ENCODE measurements around the gene CD27. TPM values are rescaled to one million over a fixed set of nuclear protein-coding genes. Genes with fewer than 3 reads are reported as not detected.
A peak's percentile ranks its signal among the peaks of the same experiment; 100 is the strongest.
"Not testable (repeated sequence)": the region's sequence is repeated elsewhere in the genome, so short reads cannot be mapped to it uniquely, and the experiment has no call there.

CD27 gene
- total RNA-seq, 3 donors from 2014 or later, result 0.64 to 4.3 (median 2.6) TPM

DNA sequence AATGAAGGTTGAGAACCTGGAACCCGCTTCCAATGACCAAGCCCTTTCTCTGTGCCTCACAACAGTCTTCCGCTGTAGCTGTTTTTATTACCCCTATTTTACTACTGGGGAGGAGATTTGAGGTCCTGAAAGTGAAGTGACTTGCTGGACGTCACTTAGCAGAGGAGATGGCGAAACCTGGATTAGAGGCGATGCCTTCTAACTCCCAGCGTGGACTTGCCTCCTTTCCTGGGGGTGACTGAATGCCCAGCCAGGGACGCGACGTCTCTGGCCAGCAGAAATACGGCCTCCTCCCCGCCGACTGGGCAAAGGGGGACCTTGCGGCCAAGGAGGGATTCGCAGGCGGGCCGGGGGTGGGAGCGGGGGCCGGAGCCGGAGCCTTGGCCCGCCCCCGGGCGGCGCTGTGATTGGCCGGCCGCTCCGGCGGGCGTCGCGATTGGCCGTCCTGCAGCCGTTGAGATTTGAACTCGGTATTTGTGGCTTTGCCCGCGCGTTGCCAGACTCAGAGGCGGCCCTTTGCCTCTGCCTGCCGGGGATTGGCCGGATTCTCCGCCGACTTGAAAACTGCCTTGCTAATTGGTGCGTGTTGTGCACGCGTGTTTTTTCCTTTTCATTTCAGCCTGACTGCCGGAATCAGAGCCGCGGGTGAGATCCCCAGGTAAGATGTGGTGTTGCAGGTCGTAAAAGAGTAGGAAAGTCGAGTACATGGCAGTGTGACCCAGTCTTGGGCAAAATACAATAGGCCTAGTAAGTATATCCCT, 48.9 kb downstream of the CD27 start, which contains the start of gene NCAPD2:
TSS of gene NCAPD2 (plus strand) at position 606 of the 761 bp plus-strand sequence. CDS start 997 bp downstream, outside the sequence.
- Histone ChIP-seq H3K27me3 (no peaks in the 10 kb centered on the region), H3K36me3 (no peaks in the 10 kb centered on the region), H3K4me3 (peak within 1 kb of the TSS; percentile 70 to 89 (median 76)), H3K4me1 (peaks cover 4 to 11% of the 10 kb centered on the region in 2 donors), H3K9me3 (no peaks in the 10 kb centered on the region), H3K27ac (peak within 1 kb of the TSS; percentile 94)
- DNase-seq (ENCODE audit: low spot score in 2 of 2), result peak; percentile 95
- no peak for TF ChIP-seq POLR2A (IDR thresholded peaks at IDR 0.05)
- TF ChIP-seq, protein P1, sequence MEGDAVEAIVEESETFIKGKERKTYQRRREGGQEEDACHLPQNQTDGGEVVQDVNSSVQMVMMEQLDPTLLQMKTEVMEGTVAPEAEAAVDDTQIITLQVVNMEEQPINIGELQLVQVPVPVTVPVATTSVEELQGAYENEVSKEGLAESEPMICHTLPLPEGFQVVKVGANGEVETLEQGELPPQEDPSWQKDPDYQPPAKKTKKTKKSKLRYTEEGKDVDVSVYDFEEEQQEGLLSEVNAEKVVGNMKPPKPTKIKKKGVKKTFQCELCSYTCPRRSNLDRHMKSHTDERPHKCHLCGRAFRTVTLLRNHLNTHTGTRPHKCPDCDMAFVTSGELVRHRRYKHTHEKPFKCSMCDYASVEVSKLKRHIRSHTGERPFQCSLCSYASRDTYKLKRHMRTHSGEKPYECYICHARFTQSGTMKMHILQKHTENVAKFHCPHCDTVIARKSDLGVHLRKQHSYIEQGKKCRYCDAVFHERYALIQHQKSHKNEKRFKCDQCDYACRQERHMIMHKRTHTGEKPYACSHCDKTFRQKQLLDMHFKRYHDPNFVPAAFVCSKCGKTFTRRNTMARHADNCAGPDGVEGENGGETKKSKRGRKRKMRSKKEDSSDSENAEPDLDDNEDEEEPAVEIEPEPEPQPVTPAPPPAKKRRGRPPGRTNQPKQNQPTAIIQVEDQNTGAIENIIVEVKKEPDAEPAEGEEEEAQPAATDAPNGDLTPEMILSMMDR (IDR thresholded peaks at IDR 0.05), result peak in 2 of 3 donors; percentile 46 to 54
- TF ChIP-seq POLR2AphosphoS5 (IDR thresholded peaks at IDR 0.05), result peak in 1 of 3 donors; percentile 45
- intact Hi-C loops (cut with DNase I; ENCODE audit: low total_unique reads), result no loop called here

DNA sequence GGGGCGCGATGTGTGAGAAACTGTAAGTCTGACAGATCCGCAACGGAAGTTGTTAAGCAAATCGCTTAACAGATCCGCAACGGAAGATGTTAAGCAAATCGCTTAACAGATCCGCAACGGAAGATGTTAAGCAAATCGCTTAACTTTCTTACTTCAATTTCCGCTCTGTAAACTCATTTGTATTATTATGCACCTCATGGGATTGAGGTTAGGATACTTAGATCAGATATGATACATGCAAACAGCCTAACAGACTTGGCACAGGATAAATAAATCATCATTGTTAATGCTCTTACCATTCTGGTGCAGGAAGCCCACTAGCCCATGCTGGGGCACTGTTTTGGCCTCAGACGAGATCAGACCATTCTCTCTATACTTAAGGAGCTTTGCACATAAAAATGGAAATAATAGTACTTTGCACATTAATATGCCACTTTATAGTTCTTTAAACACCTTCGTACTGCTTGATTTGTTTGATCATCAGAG, 49.5 kb downstream of the CD27 start:
- peak overlapping the region; percentile 70 to 89 (median 76) for H3K4me3 ChIP-seq
- H3K4me1 ChIP-seq, result peaks cover 4 to 11% of the 10 kb centered on the region in 2 donors
- H3K27me3 ChIP-seq, result no peaks in the 10 kb centered on the region
- DNase-seq (ENCODE audit: low spot score in 2 of 2), result no peak
- no peaks in the 10 kb centered on the region for H3K36me3 ChIP-seq
- TF ChIP-seq POLR2AphosphoS5 (IDR thresholded peaks at IDR 0.05), result no peak
- TF ChIP-seq POLR2A (IDR thresholded peaks at IDR 0.05), result no peak
- TF ChIP-seq, protein P1 (IDR thresholded peaks at IDR 0.05), result no peak
- no peaks in the 10 kb centered on the region for H3K9me3 ChIP-seq
- intact Hi-C loops (cut with DNase I; ENCODE audit: low total_unique reads), result no loop called here
- H3K27ac ChIP-seq, result peak overlapping the region in 1 of 2 donors; percentile 94

- Histone ChIP-seq H3K4me1 (peaks cover 4 to 11% of the 10 kb centered on the region in 2 donors), H3K36me3 (no peaks in the 10 kb centered on the region), H3K27me3 (no peaks in the 10 kb centered on the region), H3K4me3 (peak overlapping the region in 2 of 3 donors; percentile 76 to 89), H3K27ac (no peak overlapping the region), H3K9me3 (no peaks in the 10 kb centered on the region)
- intact Hi-C loops (cut with DNase I; ENCODE audit: low total_unique reads), result no loop called here
- TF ChIP-seq, protein P1 (IDR thresholded peaks at IDR 0.05), result no peak
- TF ChIP-seq POLR2AphosphoS5 (IDR thresholded peaks at IDR 0.05), result no peak
- no peak for TF ChIP-seq POLR2A (IDR thresholded peaks at IDR 0.05)
- DNase-seq (ENCODE audit: low spot score in 2 of 2), result no peak
Measured at GRCh38 chr12:6494968-6495367, 50.2 kb downstream of the CD27 start.

DNA sequence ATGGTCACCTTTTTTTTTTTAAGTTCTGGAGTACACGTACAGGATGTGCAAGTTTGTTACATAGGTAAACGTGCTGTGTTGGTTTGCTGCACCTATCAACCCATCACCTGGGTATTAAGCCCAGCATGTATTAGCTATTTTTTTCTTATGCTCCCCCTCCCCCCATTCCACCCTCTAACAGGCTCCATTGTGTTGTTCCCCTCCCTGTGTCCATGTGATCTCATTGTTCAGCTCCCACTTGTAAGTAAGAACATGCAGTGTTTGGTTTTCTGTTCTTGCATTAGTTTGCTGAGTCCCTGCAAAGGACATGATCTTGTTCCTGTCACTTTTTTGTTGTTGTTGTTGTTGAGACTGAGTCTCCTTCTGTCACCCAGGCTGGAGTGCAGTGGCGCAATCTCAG, 52.5 kb downstream of the CD27 start:
- H3K36me3 ChIP-seq; H3K4me3 ChIP-seq; H3K9me3 ChIP-seq; H3K27me3 ChIP-seq; H3K27ac ChIP-seq; DNase-seq (ENCODE audit: low spot score in 2 of 2); intact Hi-C loops (cut with DNase I; ENCODE audit: low total_unique reads): not testable (repeated sequence)
- H3K4me1 ChIP-seq, result peaks cover 4 to 10% of the 10 kb centered on the region in 2 donors

- intact Hi-C loops (cut with DNase I; ENCODE audit: low total_unique reads), result no loop called here
- H3K36me3 ChIP-seq, result no peaks in the 10 kb centered on the region
- DNase-seq (ENCODE audit: low spot score in 2 of 2), result no peak
Measured at GRCh38 chr12:6500466-6500865, 55.7 kb downstream of the CD27 start.

More at GRCh38 chr12:6500466-6500865, 55.7 kb downstream of the CD27 start:
- Histone ChIP-seq H3K4me3 (no peak overlapping the region), H3K4me1 (no peaks in the 10 kb centered on the region), H3K27me3 (no peaks in the 10 kb centered on the region), H3K27ac (no peak overlapping the region), H3K9me3 (no peaks in the 10 kb centered on the region)
- TF ChIP-seq POLR2A (IDR thresholded peaks at IDR 0.05) (no peak), POLR2AphosphoS5 (IDR thresholded peaks at IDR 0.05) (no peak)
- TF ChIP-seq, protein P1 (IDR thresholded peaks at IDR 0.05), result no peak

Other genes with a start within 250 kb of the CD27 start
- gene CD9, start 244.6 kb upstream of the CD27 start, total RNA-seq, result 100 to 1,000 TPM in 2 of 3 donors, 10 to 100 TPM in 1; 91.1 to 436 (median 243) TPM
- gene PLEKHG6, start 134.3 kb upstream of the CD27 start, total RNA-seq, result 10 to 100 TPM; 11.9 to 43.6 (median 42.4) TPM
- 100 to 1,000 TPM; 232 to 256 (median 238) TPM for gene TNFRSF1A, start 102.9 kb upstream of the CD27 start, total RNA-seq
- gene SCNN1A, start 69.4 kb upstream of the CD27 start, total RNA-seq, result 100 to 1,000 TPM in 1 of 3 donors, 10 to 100 TPM in 1, 1 to 10 TPM in 1; 1.3 to 175 (median 93.7) TPM
- 100 to 1,000 TPM in 2 of 3 donors, 10 to 100 TPM in 1; 90.1 to 115 (median 108) TPM for gene LTBR, start 60.8 kb upstream of the CD27 start, total RNA-seq
- gene TAPBPL, start 7.1 kb downstream of the CD27 start, total RNA-seq, result 10 to 100 TPM; 16.5 to 24.6 (median 22.9) TPM
- gene VAMP1, start 25.7 kb downstream of the CD27 start, total RNA-seq, result 10 to 100 TPM in 2 of 3 donors, 1 to 10 TPM in 1; 8.2 to 12.5 (median 11.1) TPM
- gene MRPL51, start 48.3 kb downstream of the CD27 start, total RNA-seq, result 10 to 100 TPM; 58.5 to 72.1 (median 62.4) TPM
- 10 to 100 TPM; 21.6 to 66.7 (median 53.9) TPM for gene NCAPD2, start 49.1 kb downstream of the CD27 start, total RNA-seq
- 1,000 to 10,000 TPM; 1,134 to 1,818 (median 1,628) TPM for gene GAPDH, start 89.6 kb downstream of the CD27 start, total RNA-seq
- 10 to 100 TPM in 2 of 3 donors, 1 to 10 TPM in 1; 7.2 to 22.4 (median 15.7) TPM for gene IFFO1, start 111.1 kb downstream of the CD27 start, total RNA-seq
- gene NOP2, start 123.3 kb downstream of the CD27 start, total RNA-seq, result 10 to 100 TPM; 30.6 to 37.6 (median 31.5) TPM
- 100 to 1,000 TPM; 162 to 227 (median 203) TPM for gene CHD4, start 162.4 kb downstream of the CD27 start, total RNA-seq
- 1 to 10 TPM in 2 of 3 donors, under 1 TPM in 1; 0.98 to 1.8 (median 1.8) TPM for gene LPAR5, start 191.0 kb downstream of the CD27 start, total RNA-seq
- gene ACRBP, start 202.5 kb downstream of the CD27 start, total RNA-seq, result 1 to 10 TPM in 1 of 3 donors, under 1 TPM in 2; 0.59 to 2.4 (median 0.66) TPM
- gene ING4, start 218.2 kb downstream of the CD27 start, total RNA-seq, result 10 to 100 TPM; 51.1 to 74.2 (median 56.3) TPM
- 10 to 100 TPM; 34.4 to 57.0 (median 49.5) TPM for gene ZNF384, start 244.4 kb downstream of the CD27 start, total RNA-seq